HG02642 (cell line): ENCODE data around the gene SPOUT1.
"Not testable (repeated sequence)": the region's sequence is repeated elsewhere in the genome, so short reads cannot be mapped to it uniquely, and the experiment has no call there.

Experiments used
- ATAC-seq: cut with Tn5 transposase; IDR thresholded peaks from one replicate; pipeline ENCODE4 v1.9.1; 2021; ENCODE audit warnings: mild to moderate bottlenecking; ENCODE audit not compliant: unreplicated experiment, poor library complexity

The SPOUT1 gene

DNA sequence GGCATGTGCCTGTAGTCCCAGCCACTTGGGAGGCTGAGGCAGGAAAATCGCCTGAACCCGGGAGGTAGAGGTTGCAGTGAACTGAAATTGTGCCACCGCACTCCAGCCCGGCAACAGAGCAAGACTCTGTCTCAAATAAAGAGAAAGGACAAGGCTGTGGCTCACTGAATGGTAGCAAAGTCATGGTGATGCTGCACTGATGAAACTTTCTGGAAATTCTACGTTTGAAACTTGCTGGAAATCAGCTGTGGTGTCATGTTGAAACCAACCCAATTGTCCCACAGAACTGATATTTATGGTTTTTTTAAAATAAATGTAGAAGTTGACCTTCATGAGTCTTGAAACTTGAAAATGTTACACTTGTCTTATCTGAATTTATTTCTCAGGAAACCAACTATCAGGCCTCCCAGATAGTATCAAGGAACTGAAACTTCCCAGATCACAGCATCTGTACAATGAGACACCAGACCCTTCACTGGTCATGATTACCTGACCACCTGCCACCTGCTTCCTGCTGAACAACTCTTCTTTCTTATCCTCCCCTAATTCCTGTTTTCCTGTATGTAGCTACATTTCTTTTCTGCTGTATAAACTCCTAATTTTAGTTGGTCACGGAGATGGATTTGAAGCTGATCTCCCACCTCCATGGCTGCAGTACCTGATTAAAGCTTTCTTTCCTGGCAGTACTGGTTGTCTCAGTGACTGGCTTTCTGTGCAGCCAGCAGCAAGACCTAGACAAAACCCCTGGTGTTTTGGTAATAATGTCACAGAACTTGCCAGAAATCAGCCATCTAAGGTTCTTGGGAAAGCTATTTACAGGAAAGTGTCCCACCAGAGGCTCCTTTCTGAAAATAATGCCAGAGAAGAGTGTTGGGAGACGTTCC, 48.2 kb downstream of the SPOUT1 start:
- no peak for ATAC-seq

DNA sequence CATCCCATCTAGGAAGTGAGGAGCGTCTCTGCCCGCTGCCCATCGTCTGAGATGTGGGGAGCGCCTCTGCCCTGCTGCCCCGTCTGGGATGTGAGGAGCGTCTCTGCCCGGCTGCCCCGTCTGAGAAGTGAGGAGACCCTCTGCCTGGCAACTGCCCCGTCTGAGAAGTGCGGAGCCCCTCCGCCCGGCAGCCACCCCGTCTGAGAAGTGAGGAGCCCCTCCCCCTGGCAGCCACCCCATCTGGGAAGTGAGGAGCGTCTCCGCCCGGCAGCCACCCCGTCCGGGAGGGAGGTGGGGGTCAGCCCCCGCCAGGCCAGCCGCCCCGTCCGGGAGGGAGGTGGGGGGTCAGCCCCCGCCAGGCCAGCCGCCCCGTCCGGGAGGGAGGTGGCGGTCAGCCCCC, 49.5 kb downstream of the SPOUT1 start:
- not testable (repeated sequence) for ATAC-seq

DNA sequence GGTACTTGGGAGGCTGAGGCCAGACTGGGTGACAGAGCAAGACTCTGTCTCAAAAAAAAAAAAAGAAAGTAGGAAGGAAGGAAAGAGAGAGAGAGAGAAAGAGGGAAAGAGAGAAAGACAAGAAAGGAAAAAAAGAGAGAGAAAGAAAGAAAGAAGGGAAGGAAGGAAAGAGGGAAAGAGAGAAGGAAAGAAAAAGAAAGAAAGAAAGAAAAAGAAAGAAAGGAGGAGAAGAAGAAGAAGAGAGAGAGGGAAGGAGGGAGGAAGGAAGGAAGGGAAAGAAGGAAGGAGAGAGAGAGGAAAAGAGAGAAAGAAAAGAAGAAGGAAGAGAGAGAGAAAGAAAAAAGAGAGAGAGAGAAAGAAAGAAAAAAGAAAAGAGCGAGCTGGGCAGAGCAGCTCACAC, 54.8 kb downstream of the SPOUT1 start:
- ATAC-seq, result no peak

GRCh38 chr9:128773049-128773448, 56.5 kb downstream of the SPOUT1 start:
- ATAC-seq, result no peak

DNA sequence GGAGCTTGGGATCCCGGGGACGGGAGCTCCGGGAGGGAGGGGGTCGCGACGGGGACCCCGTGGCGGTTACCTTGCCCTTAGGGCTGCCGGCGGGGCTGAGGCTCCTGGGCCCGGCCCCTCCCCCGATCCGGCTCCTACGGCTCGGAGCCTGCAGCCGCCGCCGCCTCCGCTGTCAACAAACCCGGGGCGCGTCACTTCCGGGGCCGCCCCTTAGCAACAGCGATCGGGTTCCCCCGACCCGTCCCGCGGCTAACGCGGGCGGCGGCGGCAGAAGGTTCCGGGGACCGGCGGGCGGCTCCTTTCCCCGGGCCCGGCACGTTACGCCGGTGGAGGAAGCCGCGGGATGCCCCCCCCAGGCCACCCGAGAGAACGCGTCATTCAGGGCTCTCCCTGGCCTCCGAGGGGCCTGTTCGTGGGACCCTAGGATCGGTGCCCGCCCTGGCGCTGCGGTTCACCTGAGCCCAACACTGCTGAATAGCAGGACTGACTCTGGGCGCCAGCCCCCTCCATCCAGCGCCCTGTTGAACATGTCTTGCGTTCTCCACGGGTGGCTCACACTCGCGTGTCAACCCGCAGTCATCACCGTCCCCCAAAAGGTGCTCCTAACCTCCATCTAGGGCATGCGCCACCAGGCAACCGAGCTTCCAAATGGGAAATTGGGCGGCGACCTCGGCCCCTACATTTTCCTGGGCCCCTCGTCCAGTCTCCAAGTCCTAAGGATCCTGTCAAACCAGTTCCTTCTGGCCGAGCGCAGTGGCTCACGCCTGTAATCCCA, 57.7 kb downstream of the SPOUT1 start, which contains the start of gene ZER1:
ZER1 (minus strand) TSS at position 183 of the 775 bp plus-strand sequence. CDS start 16,362 bp downstream, outside the sequence.
- peak; percentile 93 for ATAC-seq

DNA sequence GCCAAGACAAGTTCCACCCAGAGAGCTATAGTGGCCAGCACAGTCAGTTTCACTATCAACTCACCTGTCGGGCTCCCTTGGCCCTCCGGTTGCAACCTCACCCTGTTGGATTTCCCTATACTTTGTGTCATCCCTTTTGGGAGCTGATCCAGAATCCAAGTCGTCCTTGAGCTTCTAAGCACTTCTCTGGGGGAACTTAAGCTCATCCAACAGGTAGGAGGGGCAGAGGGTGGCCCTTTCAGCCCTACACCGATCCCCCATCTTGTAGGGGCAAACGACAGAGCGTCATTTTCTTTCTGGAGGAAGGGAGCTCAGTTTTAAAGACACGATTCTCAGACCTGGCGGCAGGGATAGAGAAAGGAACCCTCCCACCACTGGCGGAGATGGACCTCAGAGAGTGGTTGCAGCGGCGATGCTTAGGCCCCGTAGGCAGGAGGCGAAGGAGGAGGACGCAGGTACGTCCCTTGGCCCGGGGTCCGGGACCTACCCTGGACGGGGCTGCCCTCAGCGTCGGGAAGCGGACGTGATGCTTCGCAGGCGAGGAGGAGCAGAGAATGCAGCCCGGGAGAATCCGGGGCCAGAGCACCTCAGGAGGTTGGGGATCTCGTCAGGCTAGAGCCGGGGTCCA, 58.4 kb downstream of the SPOUT1 start:
- no peak for ATAC-seq

DNA sequence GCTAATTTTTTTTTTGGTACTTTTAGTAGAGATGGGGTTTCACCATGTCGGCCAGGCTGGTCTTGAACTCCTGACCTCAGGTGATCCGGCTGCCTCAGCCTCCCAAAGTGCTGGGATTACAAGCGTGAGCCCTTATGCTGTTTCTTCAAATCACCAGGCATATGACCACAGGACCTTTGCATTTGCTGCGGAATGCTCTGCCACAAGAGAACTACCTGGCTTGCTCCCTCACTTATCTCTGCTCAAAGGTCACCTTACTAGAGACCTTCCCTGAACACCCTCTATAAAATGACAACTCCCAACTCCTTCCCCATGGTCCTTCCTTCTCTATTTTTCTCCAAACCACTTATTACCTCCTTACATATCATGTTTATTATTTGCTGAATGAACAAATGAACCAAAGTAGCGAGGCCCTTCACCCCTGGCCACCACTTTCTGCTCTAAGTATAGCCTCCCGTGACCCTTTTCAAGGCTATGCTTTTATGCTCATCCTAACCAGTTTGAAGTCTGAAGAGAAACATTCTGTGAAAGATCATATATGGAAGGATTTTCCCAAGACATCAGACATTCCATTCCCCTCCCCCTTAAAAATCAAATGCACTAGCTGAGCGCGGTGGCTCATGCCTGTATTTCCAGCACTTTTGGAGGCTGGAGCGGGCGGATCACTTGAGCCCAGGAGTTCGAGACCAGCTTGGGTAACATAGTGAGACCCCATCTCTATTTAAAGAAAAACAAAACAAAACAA, 59.1 kb downstream of the SPOUT1 start:
- no peak for ATAC-seq
